Measurements from ENCODE around the gene TPP1. TPM values are rescaled to one million over a fixed set of nuclear protein-coding genes. Genes with fewer than 3 reads are reported as not detected.

TPP1 gene
- total and polyA plus RNA-seq, 10 of the 15 experiments (the other 5 are each of a cell fraction or from before 2014, with no cell fraction given) = 7.5 to 64.6 (median 38.3) TPM

- DNase-seq (ENCODE audit: low read depth, low spot score) = no peak
- CTCF ChIA-PET = interaction anchor here (0.5 to 2.8 kb wide), 7 partner anchors 9 to 144 kb away, joined by 3 to 9 read pairs (median 3); partner anchors contain the start of genes ILK, MRPL17, RRP8 and TAF10
Observed at GRCh38 chr11:6594142-6594768, 25.0 kb downstream of the TPP1 start.

More at GRCh38 chr11:6594142-6594768, 25.0 kb downstream of the TPP1 start:
- Histone ChIP-seq H3K79me2 (ENCODE audit: control insufficient read depth, insufficient read depth, low read length) (peaks cover 4% of the 10 kb centered on the region; the same call in 1 of the 2 replicates), H3K4me2 (ENCODE audit: control insufficient read depth, insufficient read depth) (no peak overlapping the region), H3K27ac (ENCODE audit: control insufficient read depth, insufficient read depth) (no peak overlapping the region), H3K9ac (ENCODE audit: control insufficient read depth, insufficient read depth, low read length) (no peak overlapping the region), H3K4me1 (ENCODE audit: control insufficient read depth, insufficient read depth, low read length) (no peaks in the 10 kb centered on the region), H4K20me1 (ENCODE audit: control insufficient read depth, insufficient read depth) (no peaks in the 10 kb centered on the region; the same call in 1 of the 2 replicates), H3K4me3 (no peak overlapping the region), H3K27me3 (replicated peaks in 1 of 2; ENCODE audit: control insufficient read depth in 2 of 2, insufficient read depth in 2 of 2, low read length in 1 of 2) (no peaks in the 10 kb centered on the region), H3K36me3 (ENCODE audit: control insufficient read depth in 2 of 2, insufficient read depth in 2 of 2, low read length in 1 of 2) (peaks cover 6 to 15% of the 10 kb centered on the region in 2 experiments), H3K9me3 (replicated peaks; ENCODE audit: control insufficient read depth, insufficient read depth, low read length) (no peaks in the 10 kb centered on the region), H2AFZ (ENCODE audit: control insufficient read depth, low read depth, low read length) (no peak overlapping the region)
- SMC1A ChIA-PET (ENCODE audit: uncharacterized antibody, unreplicated experiment) = no interaction called here
- RAD21 ChIA-PET (ENCODE audit: unreplicated experiment) = interaction anchor here (1.0 kb wide), 1 partner anchor 24 kb away, joined by 3 read pairs; no protein-coding TSS in a partner anchor
- intact Hi-C loops (cut with micrococcal nuclease; ENCODE audit: unreplicated experiment) (no loop called here), in situ Hi-C loops (cut with MboI) (no loop called here)
- no peak for TF ChIP-seq SMAD1 (IDR thresholded peaks at IDR 0.05; ENCODE audit: low read depth, partially characterized antibody)
- no peak for TF ChIP-seq TARDBP (IDR thresholded peaks at IDR 0.05; ENCODE audit: borderline replicate concordance)
- TF ChIP-seq SUZ12 (IDR thresholded peaks at IDR 0.05; ENCODE audit: unreplicated experiment) = no peak
- no peak for TF ChIP-seq ZNF687 (IDR thresholded peaks at IDR 0.05)
- TF ChIP-seq E2F4 (IDR thresholded peaks at IDR 0.05; ENCODE audit: low read depth, low read length) = no peak
- TF ChIP-seq ETV6 (conservative IDR thresholded peaks at IDR 0.05 in 1 of 2, IDR thresholded peaks at IDR 0.05 in 1 of 2; ENCODE audit: borderline replicate concordance in 1 of 2, low read depth in 1 of 2) = no peak
- TF ChIP-seq TAF1 (IDR thresholded peaks at IDR 0.05; ENCODE audit: borderline replicate concordance, low read depth, low read length) = no peak
- no peak for TF ChIP-seq KDM1A (IDR thresholded peaks at IDR 0.05; ENCODE audit: borderline replicate concordance)
- TF ChIP-seq PML (IDR thresholded peaks at IDR 0.05; ENCODE audit: low read length) = no peak
- TF ChIP-seq NFXL1 (IDR thresholded peaks at IDR 0.05; ENCODE audit: borderline replicate concordance) = no peak
- no peak for TF ChIP-seq CHD2 (IDR thresholded peaks at IDR 0.05; ENCODE audit: borderline replicate concordance, low read depth, low read length)
- TF ChIP-seq ELK1 (IDR thresholded peaks at IDR 0.05; ENCODE audit: low read depth, low read length) = no peak
- TF ChIP-seq EED (IDR thresholded peaks at IDR 0.05; ENCODE audit: low read depth) = no peak
- no peak for TF ChIP-seq HDGF (IDR thresholded peaks at IDR 0.05)
- WGBS (ENCODE audit: insufficient coverage, insufficient replicate concordance, low lambda C conversion rate, missing lambda C conversion rate) = 73% methylated on average over 3 of the region's 3 CpGs
- POLR2A ChIA-PET = interaction anchor here (0.6 to 1.3 kb wide), 3 partner anchors 10 to 789 kb away, joined by 3 to 5 read pairs (median 3); partner anchors contain the start of gene TAF10
- FAIRE-seq = no peak
- no peak for ATAC-seq
- BruUV-seq (replicated peaks) = no TSS peak

Data from GM12878 (cell line).